Measurements from ENCODE around the gene ZNF333. TPM values are rescaled to one million over a fixed set of nuclear protein-coding genes. Genes with fewer than 3 reads are reported as not detected.

ZNF333 gene
- total RNA-seq, 1 donor = 21.1 TPM

DNA sequence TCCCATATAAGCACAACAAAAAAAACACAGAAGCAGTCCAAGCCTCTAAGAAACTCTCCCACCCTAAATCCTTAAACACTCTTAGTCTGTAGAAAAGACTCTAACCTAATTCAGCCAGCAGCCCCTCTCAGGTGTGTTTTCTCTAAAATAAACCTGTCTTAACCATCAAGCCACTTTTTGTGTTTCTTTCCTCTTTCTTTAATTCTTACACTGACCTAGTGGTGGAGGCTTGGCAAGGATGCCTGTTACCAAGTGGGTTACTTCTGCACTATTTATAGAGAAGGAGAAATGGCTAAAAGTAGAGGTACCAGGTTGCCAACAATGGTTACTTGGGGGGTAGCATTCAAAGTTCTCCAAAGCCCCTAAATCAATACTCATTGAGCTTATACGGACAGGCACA is 43.7 kb downstream of the ZNF333 start:
- no peak for DNase-seq (ENCODE audit: low read depth)
- TF ChIP-seq, protein P1, sequence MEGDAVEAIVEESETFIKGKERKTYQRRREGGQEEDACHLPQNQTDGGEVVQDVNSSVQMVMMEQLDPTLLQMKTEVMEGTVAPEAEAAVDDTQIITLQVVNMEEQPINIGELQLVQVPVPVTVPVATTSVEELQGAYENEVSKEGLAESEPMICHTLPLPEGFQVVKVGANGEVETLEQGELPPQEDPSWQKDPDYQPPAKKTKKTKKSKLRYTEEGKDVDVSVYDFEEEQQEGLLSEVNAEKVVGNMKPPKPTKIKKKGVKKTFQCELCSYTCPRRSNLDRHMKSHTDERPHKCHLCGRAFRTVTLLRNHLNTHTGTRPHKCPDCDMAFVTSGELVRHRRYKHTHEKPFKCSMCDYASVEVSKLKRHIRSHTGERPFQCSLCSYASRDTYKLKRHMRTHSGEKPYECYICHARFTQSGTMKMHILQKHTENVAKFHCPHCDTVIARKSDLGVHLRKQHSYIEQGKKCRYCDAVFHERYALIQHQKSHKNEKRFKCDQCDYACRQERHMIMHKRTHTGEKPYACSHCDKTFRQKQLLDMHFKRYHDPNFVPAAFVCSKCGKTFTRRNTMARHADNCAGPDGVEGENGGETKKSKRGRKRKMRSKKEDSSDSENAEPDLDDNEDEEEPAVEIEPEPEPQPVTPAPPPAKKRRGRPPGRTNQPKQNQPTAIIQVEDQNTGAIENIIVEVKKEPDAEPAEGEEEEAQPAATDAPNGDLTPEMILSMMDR (IDR thresholded peaks at IDR 0.05; ENCODE audit: insufficient read depth, low read length) = no peak
- H3K4me3 ChIP-seq (ENCODE audit: low read depth, low read length) = no peak overlapping the region

DNA sequence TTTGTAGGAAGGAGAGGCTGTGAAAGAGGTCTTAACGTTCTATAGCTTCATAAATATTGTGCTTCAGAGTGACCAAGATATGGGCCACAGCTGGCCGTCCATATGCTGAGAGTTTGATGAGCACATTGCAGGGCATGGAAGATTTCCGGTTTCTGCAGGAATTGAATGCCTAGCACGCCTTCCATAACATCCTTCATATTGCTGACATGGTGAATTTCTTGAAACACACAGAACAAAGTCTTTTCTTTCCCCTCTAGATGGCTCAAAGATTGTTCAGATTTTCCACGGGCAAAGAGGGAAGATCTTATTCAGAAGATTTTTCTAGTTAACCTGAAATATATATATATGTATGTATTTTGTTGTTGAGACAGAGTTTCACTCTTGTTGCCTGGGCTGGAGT is 46.1 kb downstream of the ZNF333 start:
- DNase-seq (ENCODE audit: low read depth) = no peak
- TF ChIP-seq, protein P1 (IDR thresholded peaks at IDR 0.05; ENCODE audit: insufficient read depth, low read length) = no peak

DNA sequence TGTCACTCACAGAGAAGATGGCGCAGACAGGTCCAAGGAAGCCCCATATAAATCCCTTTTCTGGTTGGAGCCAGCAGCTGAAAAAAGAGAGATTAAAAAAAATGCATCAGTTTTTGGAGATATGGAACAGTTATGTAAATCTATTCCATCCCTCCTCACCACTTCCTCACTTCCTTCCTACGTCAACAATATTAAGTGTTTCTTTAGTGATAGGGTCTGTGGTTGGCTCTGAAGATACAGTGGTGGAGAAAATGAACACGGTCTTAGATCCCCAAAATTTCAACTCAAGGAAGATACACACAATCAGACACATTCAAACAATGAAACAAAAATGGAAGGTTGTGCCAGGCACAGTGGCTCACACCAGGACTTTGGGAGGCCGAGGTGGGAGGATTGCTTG is 57.0 kb downstream of the ZNF333 start:
- TF ChIP-seq, protein P1 (IDR thresholded peaks at IDR 0.05; ENCODE audit: insufficient read depth, low read length) = no peak
- no peak overlapping the region for H3K4me3 ChIP-seq (ENCODE audit: low read depth, low read length)
- DNase-seq (ENCODE audit: low read depth) = no peak

More for the DNA sequence above, 46.1 kb downstream of the ZNF333 start:
- H3K4me3 ChIP-seq (ENCODE audit: low read depth, low read length) = no peak overlapping the region

DNA sequence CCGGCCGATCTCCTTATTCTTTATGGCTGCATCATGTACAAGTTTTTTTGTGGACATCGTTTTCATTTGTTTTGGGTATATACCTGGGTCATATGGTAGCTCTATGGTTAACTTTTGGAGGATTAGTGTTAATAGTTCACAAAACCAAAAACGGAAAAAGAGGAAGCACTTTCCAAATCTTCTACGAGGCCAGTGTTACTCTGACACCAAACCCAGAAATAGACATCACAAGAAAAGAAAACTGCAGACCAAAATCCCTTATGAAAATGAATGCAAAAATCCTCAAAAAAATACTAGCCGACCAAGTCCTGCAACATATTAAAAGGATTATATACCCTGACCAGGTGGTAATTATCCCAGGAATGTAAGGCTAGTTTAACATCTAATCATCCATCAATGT is 58.8 kb downstream of the ZNF333 start:
- TF ChIP-seq, protein P1 (IDR thresholded peaks at IDR 0.05; ENCODE audit: insufficient read depth, low read length) = no peak
- no peak overlapping the region for H3K4me3 ChIP-seq (ENCODE audit: low read depth, low read length)
- DNase-seq (ENCODE audit: low read depth) = no peak

DNA sequence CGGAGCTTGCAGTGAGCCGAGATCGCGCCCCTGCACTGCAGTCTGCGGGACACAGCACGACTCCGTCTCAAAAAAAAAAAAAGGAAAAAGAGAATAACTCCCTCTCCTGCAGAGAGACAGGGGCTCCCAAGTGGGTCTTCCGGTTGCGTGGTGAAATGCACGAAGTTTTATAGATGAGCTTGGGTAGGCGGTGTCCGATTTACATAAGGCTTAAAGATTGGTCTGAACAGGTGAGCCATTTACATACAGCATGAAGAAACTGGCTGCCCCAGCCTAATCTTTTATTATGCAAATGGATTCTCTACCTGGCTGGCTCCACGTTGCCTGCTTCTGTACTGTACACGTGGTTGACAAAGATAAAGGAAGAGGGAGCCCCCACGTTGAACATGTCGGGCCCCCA is 69.0 kb downstream of the ZNF333 start:
- no peak overlapping the region for H3K4me3 ChIP-seq (ENCODE audit: low read depth, low read length)
- TF ChIP-seq, protein P1 (IDR thresholded peaks at IDR 0.05; ENCODE audit: insufficient read depth, low read length) = no peak
- DNase-seq (ENCODE audit: low read depth) = no peak

DNA sequence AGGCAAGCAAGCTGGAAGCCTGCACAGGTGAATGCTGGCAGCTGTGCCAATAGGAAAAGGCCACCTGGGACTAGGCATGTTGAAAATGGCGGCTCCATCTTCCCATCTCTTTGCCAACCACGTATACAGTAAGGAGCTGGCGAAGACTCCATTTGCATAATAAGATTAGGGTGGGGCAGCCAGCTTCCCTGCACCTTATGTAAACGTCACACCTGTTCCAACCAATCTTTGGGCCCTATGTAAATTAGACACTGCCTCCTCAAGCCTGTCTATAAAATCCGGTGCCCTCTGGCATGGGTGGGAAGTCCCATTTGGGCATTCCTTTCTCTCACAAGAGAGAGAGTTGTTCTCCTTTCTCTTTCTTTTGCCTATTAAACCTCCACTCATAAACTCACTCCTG is 71.8 kb downstream of the ZNF333 start:
- DNase-seq (ENCODE audit: low read depth) = no peak
- no peak overlapping the region for H3K4me3 ChIP-seq (ENCODE audit: low read depth, low read length)
- TF ChIP-seq, protein P1 (IDR thresholded peaks at IDR 0.05; ENCODE audit: insufficient read depth, low read length) = no peak

DNA sequence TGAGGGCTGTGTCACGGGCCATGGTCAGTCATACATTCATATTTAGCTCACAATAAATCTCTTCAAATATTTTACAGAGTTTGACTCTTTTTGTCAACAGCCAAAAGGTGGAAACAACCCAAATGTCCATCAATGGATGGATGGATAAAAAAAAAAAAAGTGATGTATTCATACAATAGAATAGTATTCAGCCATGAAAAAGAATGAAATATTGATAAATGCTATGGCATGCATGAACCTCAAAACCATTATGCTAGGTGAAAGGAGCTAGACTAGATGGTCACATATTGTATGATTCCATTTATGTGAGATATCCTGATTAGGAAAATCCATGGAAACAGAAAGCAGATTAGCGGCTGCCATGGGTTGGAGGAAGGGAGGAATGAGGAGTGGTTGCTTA is 72.3 kb downstream of the ZNF333 start:
- no peak for DNase-seq (ENCODE audit: low read depth)
- TF ChIP-seq, protein P1 (IDR thresholded peaks at IDR 0.05; ENCODE audit: insufficient read depth, low read length) = no peak
- no peak overlapping the region for H3K4me3 ChIP-seq (ENCODE audit: low read depth, low read length)

Measured in fibroblast of the aortic adventitia (primary cell).